ENCODE results near the gene PSKH1.
A peak's percentile ranks its signal among the peaks of the same experiment; 100 is the strongest.

The PSKH1 gene

GRCh38 chr16:67871256-67871655 lies 21.8 kb upstream of the PSKH1 start:
- TF ChIP-seq, protein P1, sequence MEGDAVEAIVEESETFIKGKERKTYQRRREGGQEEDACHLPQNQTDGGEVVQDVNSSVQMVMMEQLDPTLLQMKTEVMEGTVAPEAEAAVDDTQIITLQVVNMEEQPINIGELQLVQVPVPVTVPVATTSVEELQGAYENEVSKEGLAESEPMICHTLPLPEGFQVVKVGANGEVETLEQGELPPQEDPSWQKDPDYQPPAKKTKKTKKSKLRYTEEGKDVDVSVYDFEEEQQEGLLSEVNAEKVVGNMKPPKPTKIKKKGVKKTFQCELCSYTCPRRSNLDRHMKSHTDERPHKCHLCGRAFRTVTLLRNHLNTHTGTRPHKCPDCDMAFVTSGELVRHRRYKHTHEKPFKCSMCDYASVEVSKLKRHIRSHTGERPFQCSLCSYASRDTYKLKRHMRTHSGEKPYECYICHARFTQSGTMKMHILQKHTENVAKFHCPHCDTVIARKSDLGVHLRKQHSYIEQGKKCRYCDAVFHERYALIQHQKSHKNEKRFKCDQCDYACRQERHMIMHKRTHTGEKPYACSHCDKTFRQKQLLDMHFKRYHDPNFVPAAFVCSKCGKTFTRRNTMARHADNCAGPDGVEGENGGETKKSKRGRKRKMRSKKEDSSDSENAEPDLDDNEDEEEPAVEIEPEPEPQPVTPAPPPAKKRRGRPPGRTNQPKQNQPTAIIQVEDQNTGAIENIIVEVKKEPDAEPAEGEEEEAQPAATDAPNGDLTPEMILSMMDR (conservative IDR thresholded peaks at IDR 0.05; ENCODE audit: low read depth, low read length): no peak
- H3K9ac ChIP-seq: no peak overlapping the region
- peaks cover 4% of the 10 kb centered on the region; the same call in 1 of the 2 replicates for H3K36me3 ChIP-seq (ENCODE audit: insufficient read depth)

DNA sequence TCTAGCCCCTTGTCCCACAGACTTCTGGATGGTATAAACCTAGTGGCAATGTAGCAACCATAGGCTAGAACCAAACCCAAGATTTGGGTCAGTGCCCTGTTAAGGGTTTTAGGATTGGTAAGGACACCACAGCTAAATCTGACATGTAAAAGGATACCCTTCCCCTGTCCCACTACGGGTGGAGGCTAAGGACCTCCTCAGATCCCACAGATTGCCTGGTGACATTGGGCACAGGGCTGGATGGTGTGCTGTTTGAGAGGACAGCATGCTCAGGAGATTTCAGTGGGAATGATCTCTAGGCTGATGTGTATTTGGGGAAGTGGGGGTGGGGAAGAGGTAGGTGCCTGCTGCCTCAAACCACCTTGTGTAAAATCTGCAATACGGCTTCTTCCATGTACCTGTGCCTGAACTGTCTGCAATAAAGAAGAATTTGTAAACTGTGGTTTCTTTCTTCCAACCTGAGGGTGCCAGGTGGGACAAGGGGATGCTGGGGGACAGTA lies 20.9 kb upstream of the PSKH1 start:
- Histone ChIP-seq H2AFZ (ENCODE audit: low read depth) (peak overlapping the region; percentile 70), H3K4me3 (IDR thresholded peaks at IDR 0.05; ENCODE audit: insufficient read depth, low read depth, low read length) (no peak overlapping the region), H3K9ac (peak overlapping the region; percentile 86; the same call in 1 of the 2 replicates), H3K4me2 (peak overlapping the region; percentile 89), H4K20me1 (ENCODE audit: insufficient read depth) (no peaks in the 10 kb centered on the region), H3K27ac (peak overlapping the region; percentile 60), H3K4me1 (ENCODE audit: low read depth, poor library complexity, severe bottlenecking) (peaks cover 51% of the 10 kb centered on the region), H3K79me2 (ENCODE audit: insufficient read depth, low read depth) (peaks cover 30% of the 10 kb centered on the region), H3K27me3 (ENCODE audit: insufficient read depth, low read depth) (no peaks in the 10 kb centered on the region), H3K36me3 (ENCODE audit: insufficient read depth) (peaks cover 2% of the 10 kb centered on the region; the same call in 1 of the 2 replicates)
- TF ChIP-seq, protein P1 (conservative IDR thresholded peaks at IDR 0.05; ENCODE audit: low read depth, low read length): no peak

More at GRCh38 chr16:67871256-67871655, 21.8 kb upstream of the PSKH1 start:
- H3K4me1 ChIP-seq (ENCODE audit: low read depth, poor library complexity, severe bottlenecking): peaks cover 51% of the 10 kb centered on the region
- peaks cover 30% of the 10 kb centered on the region for H3K79me2 ChIP-seq (ENCODE audit: insufficient read depth, low read depth)
- no peaks in the 10 kb centered on the region for H4K20me1 ChIP-seq (ENCODE audit: insufficient read depth)
- no peak overlapping the region for H2AFZ ChIP-seq (ENCODE audit: low read depth)
- no peak overlapping the region for H3K4me2 ChIP-seq
- H3K4me3 ChIP-seq (IDR thresholded peaks at IDR 0.05; ENCODE audit: insufficient read depth, low read depth, low read length): no peak overlapping the region
- H3K27ac ChIP-seq: peak overlapping the region; percentile 60; the same call in 1 of the 2 replicates
- no peaks in the 10 kb centered on the region for H3K27me3 ChIP-seq (ENCODE audit: insufficient read depth, low read depth)

- peak within 1 kb of the TSS; percentile 70 for H2AFZ ChIP-seq (ENCODE audit: low read depth)
- H3K4me1 ChIP-seq (ENCODE audit: low read depth, poor library complexity, severe bottlenecking): peaks cover 51% of the 10 kb centered on the region
- H3K4me3 ChIP-seq (IDR thresholded peaks at IDR 0.05; ENCODE audit: insufficient read depth, low read depth, low read length): peak within 1 kb of the TSS; percentile 51
- H3K9ac ChIP-seq: peak within 1 kb of the TSS; percentile 86
- H4K20me1 ChIP-seq (ENCODE audit: insufficient read depth): no peaks in the 10 kb centered on the region
- no peaks in the 10 kb centered on the region for H3K27me3 ChIP-seq (ENCODE audit: insufficient read depth, low read depth)
- H3K79me2 ChIP-seq (ENCODE audit: insufficient read depth, low read depth): peaks cover 30% of the 10 kb centered on the region
- 0 out of 2 replicates have a peak, but pooled peaks cover 4% of the 10 kb centered on the region for H3K36me3 ChIP-seq (ENCODE audit: insufficient read depth)
- H3K27ac ChIP-seq: peak within 1 kb of the TSS; percentile 60
- TF ChIP-seq, protein P1 (conservative IDR thresholded peaks at IDR 0.05; ENCODE audit: low read depth, low read length): no peak
- H3K4me2 ChIP-seq: peak within 1 kb of the TSS; percentile 89
These were observed 20.2 kb upstream of the PSKH1 start, which contains the start of gene EDC4 for GRCh38 chr16:67872631-67873434. Gene EDC4 (plus strand): TSS chr16:67873052. CDS start chr16:67873262, 210 bp downstream.

DNA sequence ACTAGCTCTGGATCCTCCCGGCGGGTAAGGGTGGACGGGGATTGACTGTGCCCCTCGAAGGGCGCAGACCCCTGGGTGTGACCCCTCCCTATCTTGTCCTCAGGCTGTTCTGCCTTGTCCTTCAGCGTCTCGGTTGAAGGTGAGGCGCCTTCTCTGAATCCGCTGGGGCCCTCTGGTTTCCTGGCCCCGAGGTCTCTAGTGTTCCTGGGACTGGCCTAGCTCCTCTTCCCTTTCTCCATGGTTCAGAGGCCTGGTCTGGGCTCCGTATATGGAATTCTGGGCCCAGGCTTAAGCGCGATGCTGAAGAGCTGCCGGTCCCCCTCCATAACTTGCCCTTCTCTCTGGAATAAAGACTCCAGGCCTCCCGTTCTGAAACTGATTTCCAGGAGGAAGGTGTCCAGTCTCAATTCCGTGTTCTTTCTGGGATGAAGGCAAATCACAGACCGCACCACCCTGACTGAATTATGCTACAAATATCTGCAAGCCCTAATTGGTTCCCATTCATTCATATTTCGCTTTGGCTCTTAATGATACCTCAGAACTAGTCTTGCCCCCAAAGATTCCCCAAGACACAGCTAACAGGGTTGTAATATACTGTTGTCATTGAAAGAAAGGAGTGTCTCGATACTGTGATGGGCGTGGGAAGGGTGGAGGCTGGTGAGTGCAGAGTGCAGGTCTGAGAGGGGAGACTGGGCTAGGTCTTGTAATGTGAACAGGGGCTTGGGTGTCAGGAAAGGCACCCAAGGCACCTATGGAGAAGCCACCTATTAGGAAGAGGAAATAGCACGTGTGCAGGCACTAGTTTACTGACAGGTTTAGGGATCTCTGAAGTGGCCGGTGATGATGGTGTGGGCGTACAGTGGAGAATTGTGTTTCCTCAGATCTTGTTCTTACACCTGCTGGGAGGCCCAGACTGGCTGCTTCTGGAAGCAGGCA lies 19.4 kb upstream of the PSKH1 start:
- peak overlapping the region; percentile 70 for H2AFZ ChIP-seq (ENCODE audit: low read depth)
- H4K20me1 ChIP-seq (ENCODE audit: insufficient read depth): no peaks in the 10 kb centered on the region
- peaks cover 9% of the 10 kb centered on the region; the same call in 1 of the 2 replicates for H3K36me3 ChIP-seq (ENCODE audit: insufficient read depth)
- H3K27ac ChIP-seq: peak overlapping the region; percentile 60
- TF ChIP-seq, protein P1 (conservative IDR thresholded peaks at IDR 0.05; ENCODE audit: low read depth, low read length): no peak
- H3K9ac ChIP-seq: peak overlapping the region; percentile 86
- peaks cover 30% of the 10 kb centered on the region for H3K79me2 ChIP-seq (ENCODE audit: insufficient read depth, low read depth)
- no peaks in the 10 kb centered on the region for H3K27me3 ChIP-seq (ENCODE audit: insufficient read depth, low read depth)
- H3K4me1 ChIP-seq (ENCODE audit: low read depth, poor library complexity, severe bottlenecking): peaks cover 51% of the 10 kb centered on the region
- peak overlapping the region; percentile 51 for H3K4me3 ChIP-seq (IDR thresholded peaks at IDR 0.05; ENCODE audit: insufficient read depth, low read depth, low read length)
- peak overlapping the region; percentile 89 for H3K4me2 ChIP-seq

Data from KMS-11 (cell line).